ENCODE results near the gene CD81. TPM values are rescaled to one million over a fixed set of nuclear protein-coding genes. Genes with fewer than 3 reads are reported as not detected.
"Not testable (repeated sequence)": the region's sequence is repeated elsewhere in the genome, so short reads cannot be mapped to it uniquely, and the experiment has no call there.

The CD81 gene
- total and polyA plus RNA-seq, 4 donors: 329 to 741 (median 530) TPM

DNA sequence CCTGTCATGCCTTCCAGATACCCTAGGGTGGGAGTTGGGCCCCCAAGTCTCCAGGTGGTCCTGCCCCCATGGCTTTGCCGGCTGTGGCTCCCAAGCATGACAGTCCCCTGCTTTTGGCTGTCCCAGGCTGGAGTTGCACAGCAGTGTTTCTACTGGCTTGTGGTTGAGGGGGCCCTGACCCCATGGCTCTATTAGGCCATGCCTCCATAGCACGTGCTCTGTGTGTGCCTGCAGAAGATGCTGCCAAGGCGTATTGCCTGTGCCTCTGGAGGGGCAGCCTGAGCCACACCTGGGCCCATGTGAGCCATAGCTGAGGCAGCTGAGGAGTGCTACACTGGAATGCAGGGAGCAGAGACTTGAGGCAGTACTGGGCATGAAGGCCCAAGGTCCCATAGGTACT lies 25.4 kb upstream of the CD81 start:
- no peaks in the 10 kb centered on the region for H3K27me3 ChIP-seq (ENCODE audit: control insufficient read depth, insufficient read depth, low read length)
- DNase-seq (ENCODE audit: low read depth in 4 of 6, low spot score in 6 of 6): no peak
- peaks cover 4% of the 10 kb centered on the region for H3K9me3 ChIP-seq (ENCODE audit: control insufficient read depth, insufficient read depth, low read length)
- H3K36me3 ChIP-seq (ENCODE audit: control insufficient read depth, insufficient read depth, low read length): no peaks in the 10 kb centered on the region
- H3K27ac ChIP-seq (ENCODE audit: low read depth, low read length): no peak overlapping the region
- no peaks in the 10 kb centered on the region for H3K4me1 ChIP-seq (ENCODE audit: control insufficient read depth, insufficient read depth, low read length)
- 79% methylated on average over 3 of the region's 3 CpGs for WGBS (ENCODE audit: insufficient coverage)
- H3K4me3 ChIP-seq (ENCODE audit: low read depth, low read length): no peak overlapping the region

DNA sequence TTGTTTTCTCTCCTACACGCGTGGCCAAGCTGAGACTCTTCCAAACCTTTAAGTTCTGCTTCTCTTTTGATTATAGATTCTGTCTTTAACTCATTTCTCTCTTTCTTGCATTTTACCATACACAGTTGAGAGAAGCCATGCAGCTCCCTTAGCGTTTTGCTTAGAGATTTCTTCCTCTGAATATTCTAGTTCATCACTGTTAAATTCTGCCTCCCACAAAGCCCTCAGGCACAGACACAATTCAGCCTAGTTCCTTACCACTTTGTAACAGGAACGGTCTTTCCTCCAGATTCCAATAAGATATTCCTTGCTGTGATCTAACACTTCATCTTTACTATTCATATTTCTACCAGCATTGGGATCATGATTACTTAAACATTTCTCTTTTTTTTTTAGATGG lies 24.7 kb upstream of the CD81 start:
- Histone ChIP-seq H3K4me1 (ENCODE audit: control insufficient read depth, insufficient read depth, low read length) (no peaks in the 10 kb centered on the region), H3K36me3 (ENCODE audit: control insufficient read depth, insufficient read depth, low read length) (no peaks in the 10 kb centered on the region), H3K27ac (ENCODE audit: low read depth, low read length) (no peak overlapping the region), H3K4me3 (ENCODE audit: low read depth, low read length) (no peak overlapping the region), H3K9me3 (ENCODE audit: control insufficient read depth, insufficient read depth, low read length) (peaks cover 4% of the 10 kb centered on the region), H3K27me3 (ENCODE audit: control insufficient read depth, insufficient read depth, low read length) (no peaks in the 10 kb centered on the region)
- WGBS (ENCODE audit: insufficient coverage): 95% methylated on average over 4 of the region's 4 CpGs
- no peak for DNase-seq (ENCODE audit: low read depth in 4 of 6, low spot score in 6 of 6)

DNA sequence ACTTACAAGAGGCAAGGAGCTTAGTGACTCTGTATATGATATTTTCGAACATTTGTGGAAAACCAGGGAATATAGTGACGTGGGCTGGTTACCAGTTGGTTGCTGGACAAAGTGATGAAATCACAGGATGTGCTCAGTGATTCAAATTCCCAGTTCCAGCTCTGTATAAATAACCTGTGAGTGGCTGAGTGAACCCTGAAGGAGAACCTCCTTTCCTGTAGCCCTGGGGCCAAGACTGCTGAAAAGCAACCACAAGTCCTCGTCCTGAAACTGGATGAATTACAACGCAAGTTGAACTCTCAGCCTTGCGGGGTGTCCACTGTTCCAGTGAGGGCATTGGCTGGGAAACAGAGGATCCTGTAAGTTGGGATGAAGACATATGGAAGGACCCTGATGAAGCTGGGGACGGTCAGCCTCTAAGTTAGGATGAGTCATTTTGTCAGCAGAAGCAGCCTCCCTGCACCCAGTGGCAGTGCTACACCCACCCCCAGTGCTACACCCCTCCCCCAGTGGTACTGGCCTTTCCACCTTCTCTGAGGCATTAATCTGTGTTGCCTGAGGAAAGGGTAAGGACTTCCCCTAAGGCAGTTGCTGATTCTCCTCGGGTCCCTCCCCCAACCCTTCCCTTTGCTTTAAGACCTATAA lies 22.0 kb upstream of the CD81 start:
- no peak for DNase-seq (ENCODE audit: low read depth in 4 of 6, low spot score in 6 of 6)
- Histone ChIP-seq H3K27ac (ENCODE audit: low read depth, low read length) (no peak overlapping the region), H3K27me3 (ENCODE audit: control insufficient read depth, insufficient read depth, low read length) (no peaks in the 10 kb centered on the region), H3K9me3 (ENCODE audit: control insufficient read depth, insufficient read depth, low read length) (no peaks in the 10 kb centered on the region), H3K4me3 (ENCODE audit: low read depth, low read length) (no peak overlapping the region), H3K36me3 (ENCODE audit: control insufficient read depth, insufficient read depth, low read length) (peaks cover 3% of the 10 kb centered on the region), H3K4me1 (ENCODE audit: control insufficient read depth, insufficient read depth, low read length) (no peaks in the 10 kb centered on the region)
- WGBS (ENCODE audit: insufficient coverage): 91% methylated on average over 6 of the region's 7 CpGs

DNA sequence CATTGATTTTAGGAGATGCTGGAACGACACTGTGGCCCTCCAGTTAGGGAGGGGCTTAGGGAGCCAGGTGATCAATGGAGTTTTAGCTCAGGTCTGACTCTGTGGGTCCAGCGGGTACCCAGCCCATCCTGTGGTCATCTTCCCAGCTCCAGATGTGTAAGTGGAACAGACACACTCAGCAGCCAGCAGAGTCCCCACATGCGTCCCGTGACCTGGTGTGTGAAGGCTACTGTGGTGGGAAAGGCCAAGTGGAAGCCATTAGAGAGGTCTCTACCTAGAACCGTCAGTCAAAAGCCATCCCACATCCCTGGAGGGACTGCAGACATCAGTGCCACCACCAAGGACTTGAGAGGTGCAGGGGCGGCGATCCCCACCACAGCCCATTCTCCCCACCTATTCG lies 19.9 kb upstream of the CD81 start:
- 66% methylated on average over 6 of the region's 8 CpGs for WGBS (ENCODE audit: insufficient coverage)

DNA sequence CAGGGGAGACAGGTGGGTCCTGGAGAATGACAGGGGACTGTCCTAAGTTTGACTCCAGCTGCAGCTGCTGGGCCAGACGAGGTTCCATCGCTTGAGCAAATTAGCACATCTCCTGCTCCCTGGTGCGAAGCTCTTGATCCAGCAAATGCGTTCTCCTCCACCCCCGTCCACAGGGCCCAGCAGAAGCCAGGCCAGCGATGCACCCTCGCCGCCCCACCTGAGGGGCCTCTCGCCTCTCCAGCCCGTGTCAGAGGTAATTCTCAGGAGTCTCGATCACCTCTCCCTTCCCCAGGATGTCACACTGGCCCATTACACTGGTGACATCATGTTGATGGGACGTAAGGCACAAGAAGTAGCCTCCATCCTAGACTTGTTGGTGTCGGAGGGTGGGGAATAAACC lies 19.5 kb upstream of the CD81 start:
- H3K27ac ChIP-seq (ENCODE audit: low read depth, low read length); H3K4me1 ChIP-seq (ENCODE audit: control insufficient read depth, insufficient read depth, low read length); H3K36me3 ChIP-seq (ENCODE audit: control insufficient read depth, insufficient read depth, low read length); H3K9me3 ChIP-seq (ENCODE audit: control insufficient read depth, insufficient read depth, low read length); DNase-seq (ENCODE audit: low read depth in 4 of 6, low spot score in 6 of 6); H3K27me3 ChIP-seq (ENCODE audit: control insufficient read depth, insufficient read depth, low read length); H3K4me3 ChIP-seq (ENCODE audit: low read depth, low read length): not testable (repeated sequence)
- 91% methylated on average over 8 of the region's 13 CpGs for WGBS (ENCODE audit: insufficient coverage)

More for the DNA sequence above, 19.9 kb upstream of the CD81 start:
- Histone ChIP-seq H3K36me3 (ENCODE audit: control insufficient read depth, insufficient read depth, low read length) (peaks cover 3% of the 10 kb centered on the region), H3K4me3 (ENCODE audit: low read depth, low read length) (no peak overlapping the region), H3K27me3 (ENCODE audit: control insufficient read depth, insufficient read depth, low read length) (no peaks in the 10 kb centered on the region), H3K4me1 (ENCODE audit: control insufficient read depth, insufficient read depth, low read length) (no peaks in the 10 kb centered on the region), H3K9me3 (ENCODE audit: control insufficient read depth, insufficient read depth, low read length) (no peaks in the 10 kb centered on the region), H3K27ac (ENCODE audit: low read depth, low read length) (no peak overlapping the region)
- no peak for DNase-seq (ENCODE audit: low read depth in 4 of 6, low spot score in 6 of 6)

DNA sequence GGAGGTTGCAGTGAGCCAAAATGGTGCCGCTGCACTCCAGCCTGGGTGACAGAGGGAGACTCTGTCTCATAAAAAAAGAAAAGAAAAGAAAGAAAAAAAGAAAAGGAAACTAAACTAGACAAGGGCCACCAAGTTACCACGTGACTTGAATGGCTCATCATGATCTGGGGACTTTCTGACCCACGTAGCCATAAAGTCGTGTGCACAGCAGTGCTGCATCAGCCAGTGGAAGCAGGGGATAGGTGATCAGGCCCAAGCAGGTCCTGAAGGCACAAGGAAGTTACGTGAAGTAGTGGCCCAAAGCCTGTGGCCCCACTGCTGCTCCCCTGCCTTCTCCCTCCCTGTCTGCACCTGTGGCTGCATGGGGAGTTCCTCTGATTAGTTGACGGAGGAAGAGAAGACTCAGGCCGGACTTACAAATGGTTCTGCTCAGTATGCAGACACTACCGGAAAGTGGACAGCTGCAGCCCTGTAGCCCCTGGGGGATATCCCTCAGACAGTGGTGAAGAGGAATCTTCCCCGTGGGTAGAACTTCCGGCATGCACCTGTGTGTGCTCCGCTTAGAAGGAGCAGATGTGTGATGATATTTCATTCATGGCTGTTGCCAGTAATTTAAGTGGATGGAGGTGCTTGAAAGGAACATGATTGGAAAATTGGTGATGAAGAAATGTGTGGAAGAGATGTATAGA lies 18.2 kb upstream of the CD81 start:
- Histone ChIP-seq H3K4me1 (ENCODE audit: control insufficient read depth, insufficient read depth, low read length) (peaks cover 8% of the 10 kb centered on the region), H3K27me3 (ENCODE audit: control insufficient read depth, insufficient read depth, low read length) (no peaks in the 10 kb centered on the region), H3K9me3 (ENCODE audit: control insufficient read depth, insufficient read depth, low read length) (no peaks in the 10 kb centered on the region), H3K27ac (ENCODE audit: low read depth, low read length) (no peak overlapping the region), H3K4me3 (ENCODE audit: low read depth, low read length) (no peak overlapping the region), H3K36me3 (ENCODE audit: control insufficient read depth, insufficient read depth, low read length) (peaks cover 9% of the 10 kb centered on the region)
- DNase-seq (ENCODE audit: low read depth in 4 of 6, low spot score in 6 of 6): no peak
- 84% methylated on average over 8 of the region's 11 CpGs for WGBS (ENCODE audit: insufficient coverage)

DNA sequence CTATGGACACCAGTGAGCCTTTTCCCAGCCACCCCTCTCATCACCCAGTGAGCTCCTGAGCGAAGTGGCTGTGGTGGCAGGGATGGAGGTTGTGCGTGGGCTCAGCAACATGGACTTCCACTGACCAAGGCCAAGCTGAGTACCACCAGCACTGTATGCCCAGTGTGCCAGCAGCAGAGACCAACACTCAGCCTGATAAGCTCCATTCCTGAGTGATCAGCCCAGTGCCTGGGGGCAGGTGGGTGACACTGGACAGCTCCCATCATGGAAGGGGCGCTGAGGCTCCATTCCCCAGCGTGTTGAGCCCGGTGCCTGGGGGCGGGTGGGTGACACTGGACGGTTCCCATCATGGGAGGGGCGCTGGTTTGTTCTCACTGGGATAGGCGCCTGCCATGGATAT lies 17.6 kb upstream of the CD81 start:
- peaks cover 11% of the 10 kb centered on the region for H3K36me3 ChIP-seq (ENCODE audit: control insufficient read depth, insufficient read depth, low read length)
- H3K9me3 ChIP-seq (ENCODE audit: control insufficient read depth, insufficient read depth, low read length): no peaks in the 10 kb centered on the region
- H3K27me3 ChIP-seq (ENCODE audit: control insufficient read depth, insufficient read depth, low read length): no peaks in the 10 kb centered on the region
- H3K27ac ChIP-seq (ENCODE audit: low read depth, low read length): no peak overlapping the region
- 98% methylated on average over 6 of the region's 9 CpGs for WGBS (ENCODE audit: insufficient coverage)
- H3K4me3 ChIP-seq (ENCODE audit: low read depth, low read length): no peak overlapping the region
- peaks cover 13% of the 10 kb centered on the region for H3K4me1 ChIP-seq (ENCODE audit: control insufficient read depth, insufficient read depth, low read length)
- no peak for DNase-seq (ENCODE audit: low read depth in 4 of 6, low spot score in 6 of 6)

DNA sequence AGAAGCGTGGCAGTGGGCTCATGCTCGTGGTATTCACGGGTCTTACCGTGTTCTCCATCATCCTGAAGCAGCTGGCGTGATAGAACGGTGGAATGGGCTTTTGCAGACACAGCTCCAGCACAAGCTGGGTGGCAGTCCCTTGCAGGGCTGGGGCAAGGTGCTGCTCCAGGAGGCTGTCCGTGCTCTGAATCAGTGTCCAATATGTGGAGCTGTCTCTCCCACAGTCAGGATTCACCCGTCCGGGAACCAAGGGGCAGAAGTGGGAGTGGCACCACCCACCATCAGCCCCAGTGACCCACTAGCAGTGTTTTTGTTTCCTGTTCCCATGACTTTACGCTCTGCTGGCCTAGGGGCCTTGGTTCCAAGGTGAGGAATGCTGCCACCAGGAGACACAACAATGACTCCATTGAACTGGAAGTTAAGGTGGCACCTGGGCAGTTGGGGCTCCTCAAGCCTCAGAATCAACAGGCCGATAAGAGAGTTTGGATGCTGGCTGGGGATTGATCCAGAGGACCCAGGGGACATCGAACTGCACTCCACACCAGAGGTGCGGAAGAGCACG lies 16.9 kb upstream of the CD81 start:
- Histone ChIP-seq H3K27me3 (ENCODE audit: control insufficient read depth, insufficient read depth, low read length) (no peaks in the 10 kb centered on the region), H3K27ac (ENCODE audit: low read depth, low read length) (no peak overlapping the region), H3K4me3 (ENCODE audit: low read depth, low read length) (no peak overlapping the region), H3K9me3 (ENCODE audit: control insufficient read depth, insufficient read depth, low read length) (no peaks in the 10 kb centered on the region), H3K4me1 (ENCODE audit: control insufficient read depth, insufficient read depth, low read length) (peaks cover 18% of the 10 kb centered on the region), H3K36me3 (ENCODE audit: control insufficient read depth, insufficient read depth, low read length) (peaks cover 11% of the 10 kb centered on the region)
- DNase-seq (ENCODE audit: low read depth in 4 of 6, low spot score in 6 of 6): no peak
- 90% methylated on average over 14 of the region's 14 CpGs for WGBS (ENCODE audit: insufficient coverage)

DNA sequence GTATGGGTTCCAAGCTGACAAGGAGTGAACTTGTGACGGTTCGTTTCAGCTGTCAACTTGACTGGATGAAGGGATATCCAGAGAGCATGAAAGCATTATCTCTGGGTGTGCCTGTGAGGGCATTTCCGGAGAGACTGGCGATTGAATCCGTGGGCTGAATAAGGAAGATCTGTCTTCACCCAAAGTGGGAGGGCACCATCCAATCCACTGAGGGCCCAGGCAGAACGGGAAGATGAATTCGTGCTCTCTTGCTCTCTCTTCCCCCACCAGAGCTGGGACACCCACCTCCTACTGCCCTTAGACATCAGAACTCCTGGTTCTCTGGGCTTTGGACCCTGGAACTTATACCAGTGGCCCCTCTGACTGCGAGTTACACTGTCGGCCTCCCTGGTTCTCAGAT lies 15.5 kb upstream of the CD81 start:
- Histone ChIP-seq H3K27me3 (ENCODE audit: control insufficient read depth, insufficient read depth, low read length) (no peaks in the 10 kb centered on the region), H3K27ac (ENCODE audit: low read depth, low read length) (no peak overlapping the region), H3K36me3 (ENCODE audit: control insufficient read depth, insufficient read depth, low read length) (peaks cover 11% of the 10 kb centered on the region), H3K4me3 (ENCODE audit: low read depth, low read length) (no peak overlapping the region), H3K9me3 (ENCODE audit: control insufficient read depth, insufficient read depth, low read length) (no peaks in the 10 kb centered on the region), H3K4me1 (ENCODE audit: control insufficient read depth, insufficient read depth, low read length) (peaks cover 32% of the 10 kb centered on the region)
- WGBS (ENCODE audit: insufficient coverage): 85% methylated on average over 9 of the region's 9 CpGs
- DNase-seq (ENCODE audit: low read depth in 4 of 6, low spot score in 6 of 6): no peak

DNA sequence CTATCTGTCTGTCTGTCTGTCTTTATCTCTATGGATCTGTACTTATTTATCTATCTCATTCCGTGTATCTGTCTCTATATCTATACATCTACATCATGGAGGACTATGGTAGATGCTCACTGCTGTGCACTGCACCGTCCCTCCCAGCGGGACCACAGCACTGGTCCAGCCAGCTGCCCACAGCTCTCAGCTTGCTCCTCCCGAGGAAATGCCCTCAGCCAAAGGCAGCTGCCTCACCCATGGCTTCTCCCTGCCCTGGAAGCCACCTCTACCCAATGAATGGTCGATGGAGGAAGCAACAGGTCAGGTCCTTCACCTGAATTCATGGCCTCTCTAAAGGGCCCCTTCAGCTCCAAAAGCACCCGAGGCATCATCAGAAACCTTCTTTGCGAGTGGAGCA lies 14.7 kb upstream of the CD81 start:
- Histone ChIP-seq H3K36me3 (ENCODE audit: control insufficient read depth, insufficient read depth, low read length) (peaks cover 11% of the 10 kb centered on the region), H3K4me3 (ENCODE audit: low read depth, low read length) (no peak overlapping the region), H3K27me3 (ENCODE audit: control insufficient read depth, insufficient read depth, low read length) (no peaks in the 10 kb centered on the region), H3K27ac (ENCODE audit: low read depth, low read length) (no peak overlapping the region), H3K9me3 (ENCODE audit: control insufficient read depth, insufficient read depth, low read length) (no peaks in the 10 kb centered on the region), H3K4me1 (ENCODE audit: control insufficient read depth, insufficient read depth, low read length) (peaks cover 40% of the 10 kb centered on the region)
- DNase-seq (ENCODE audit: low read depth in 4 of 6, low spot score in 6 of 6): no peak
- WGBS (ENCODE audit: insufficient coverage): 86% methylated on average over 6 of the region's 7 CpGs

Data from spinal cord (tissue), 10 donors.